ENCODE results near the gene KAT6B.

The KAT6B gene

DNA sequence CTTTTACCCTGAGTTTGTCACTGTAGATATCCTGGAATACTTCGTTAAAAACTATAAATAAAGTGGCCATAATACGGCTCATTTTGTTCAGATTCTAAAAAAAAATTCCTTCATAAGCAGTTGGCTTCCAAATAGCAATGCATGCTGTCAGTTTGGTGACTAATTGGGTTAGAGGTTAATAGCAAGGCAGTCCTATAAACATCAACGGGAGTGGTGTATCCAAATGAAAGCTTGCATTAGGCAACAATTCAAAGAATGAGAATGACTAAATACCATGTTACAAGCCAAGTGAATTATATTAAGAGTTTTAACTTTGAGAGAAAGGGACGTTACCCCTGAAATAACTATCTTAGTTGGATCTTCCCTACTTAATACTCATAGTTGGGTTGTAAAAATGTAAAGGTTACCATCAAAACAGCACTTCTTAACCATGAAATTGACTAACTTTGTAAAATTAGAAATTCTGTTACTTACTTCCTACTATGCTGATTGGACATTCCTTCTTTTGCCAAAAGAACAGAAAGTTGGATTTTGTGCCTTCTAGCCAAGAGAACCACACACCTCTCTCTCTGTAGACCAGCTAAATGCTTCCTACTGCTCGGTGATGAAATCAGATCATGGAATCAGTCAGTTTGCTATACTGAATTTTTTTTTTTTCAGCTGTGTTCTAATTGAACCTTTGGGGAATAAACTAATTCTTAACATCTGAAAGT is 98.0 kb downstream of the KAT6B start:
- DNase-seq = no peak

DNA sequence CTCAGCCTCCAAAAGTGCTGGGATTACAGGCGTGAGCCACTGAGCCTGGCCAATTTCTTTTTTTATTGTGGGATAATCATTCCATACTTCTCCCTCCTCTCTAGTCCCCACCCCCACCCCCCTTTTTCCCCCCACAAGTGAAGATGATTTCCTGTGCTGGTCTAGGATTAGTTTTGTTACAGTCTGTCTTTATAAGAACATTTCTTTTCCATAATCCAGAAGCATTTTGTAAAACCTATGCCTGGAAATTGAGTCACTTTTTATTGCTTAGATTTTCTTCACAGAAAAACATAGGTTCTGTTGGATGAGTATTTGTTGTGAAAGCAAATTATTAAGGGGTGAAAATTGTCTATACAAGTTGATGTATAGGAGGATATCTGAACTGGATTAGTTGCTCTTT is 98.9 kb downstream of the KAT6B start:
- DNase-seq = no peak

DNA sequence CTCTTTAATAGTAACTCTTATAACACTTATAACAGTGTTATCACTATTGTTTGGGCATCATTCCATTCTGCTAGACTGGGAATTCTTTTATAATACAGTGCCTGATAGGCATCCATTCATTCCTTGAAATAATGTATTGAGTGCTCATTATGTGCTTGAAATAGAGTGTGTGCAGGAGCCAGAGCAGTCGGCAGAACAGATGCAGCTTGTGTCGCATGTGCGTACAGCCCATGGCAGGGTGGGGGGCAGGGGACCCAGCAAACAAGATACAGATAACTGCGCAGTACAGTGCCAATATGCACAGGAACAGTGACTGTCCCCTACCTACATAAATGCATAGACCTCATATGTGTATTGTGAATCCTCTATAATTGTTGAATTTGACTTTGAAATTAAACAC is 99.3 kb downstream of the KAT6B start:
- no peak for DNase-seq

DNA sequence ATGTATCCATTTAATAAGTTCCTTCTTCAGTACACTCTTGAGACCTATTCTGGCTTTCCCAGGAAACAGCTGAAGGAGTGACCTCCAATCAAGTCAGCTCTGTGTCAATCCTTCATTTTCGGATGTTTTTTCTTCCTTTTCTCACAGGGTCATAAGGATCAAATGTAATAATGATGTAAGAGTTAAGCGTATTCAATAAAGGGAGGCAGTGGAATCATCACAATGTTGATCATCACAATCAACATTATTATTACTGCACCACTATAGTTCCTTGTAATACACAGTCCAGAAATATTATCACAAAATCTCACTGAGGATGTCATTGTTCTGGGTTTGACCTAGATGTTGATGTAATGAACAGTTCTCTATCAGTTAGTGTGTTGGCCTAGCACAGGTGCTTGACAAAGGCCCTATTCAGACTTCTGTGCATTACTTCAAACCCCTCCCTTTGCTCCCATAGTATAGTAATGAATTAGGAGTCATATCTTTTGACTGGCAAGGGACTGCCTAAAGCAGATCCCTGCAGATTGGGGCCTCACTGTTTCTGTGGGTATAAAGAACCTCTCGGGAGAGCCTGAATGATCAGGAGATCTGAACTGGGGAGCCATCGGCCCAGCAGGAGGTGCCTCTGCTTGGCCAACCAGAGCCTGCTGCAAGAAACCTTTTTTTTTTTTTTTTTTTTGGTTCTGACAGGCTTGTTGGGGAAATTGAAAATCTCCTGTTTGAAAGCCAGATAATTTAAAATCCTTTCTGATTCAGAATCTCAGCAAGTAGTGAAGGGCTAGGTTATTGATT is 100.6 kb downstream of the KAT6B start:
- DNase-seq = no peak

DNA sequence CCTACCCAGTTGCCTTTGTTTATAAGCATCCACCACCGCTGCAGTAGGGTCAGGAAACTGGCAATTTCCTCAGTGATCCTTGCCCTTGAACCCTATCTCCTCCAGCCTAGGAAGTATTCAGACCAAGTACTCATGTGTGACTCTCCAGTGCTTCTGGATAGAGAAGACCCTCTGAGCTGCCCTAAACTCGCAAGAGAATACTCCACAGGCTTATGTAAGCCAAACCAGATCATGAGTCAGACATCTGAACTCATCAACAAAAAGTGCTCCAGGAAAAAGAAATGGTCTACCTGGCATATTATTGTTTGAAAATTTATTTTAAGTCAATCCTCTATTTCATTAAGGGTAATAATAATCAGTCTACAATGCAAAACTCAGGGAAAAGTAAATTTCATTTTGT is 101.3 kb downstream of the KAT6B start:
- no peak for DNase-seq

DNA sequence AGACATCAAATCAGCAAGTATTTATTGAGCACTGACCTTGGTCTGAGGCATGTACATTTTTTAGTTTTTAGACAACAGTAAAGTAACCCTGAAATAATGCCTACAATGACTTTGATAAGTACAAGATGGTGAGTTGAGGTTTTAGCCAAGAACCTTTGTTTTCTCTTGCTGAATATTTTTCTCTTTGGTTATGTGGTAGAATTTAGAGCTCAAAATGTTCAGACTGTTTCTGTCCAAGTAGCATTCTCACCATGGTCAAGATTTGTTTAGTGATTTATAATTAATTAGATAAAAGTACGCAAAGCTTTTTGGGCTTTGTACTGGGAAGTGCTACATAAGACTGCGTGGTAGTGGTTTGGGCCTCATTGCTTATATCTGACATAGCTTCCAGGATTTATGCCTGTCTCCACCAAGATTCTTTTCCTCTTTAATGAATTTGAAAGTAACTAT is 102.4 kb downstream of the KAT6B start:
- DNase-seq = no peak

DNA sequence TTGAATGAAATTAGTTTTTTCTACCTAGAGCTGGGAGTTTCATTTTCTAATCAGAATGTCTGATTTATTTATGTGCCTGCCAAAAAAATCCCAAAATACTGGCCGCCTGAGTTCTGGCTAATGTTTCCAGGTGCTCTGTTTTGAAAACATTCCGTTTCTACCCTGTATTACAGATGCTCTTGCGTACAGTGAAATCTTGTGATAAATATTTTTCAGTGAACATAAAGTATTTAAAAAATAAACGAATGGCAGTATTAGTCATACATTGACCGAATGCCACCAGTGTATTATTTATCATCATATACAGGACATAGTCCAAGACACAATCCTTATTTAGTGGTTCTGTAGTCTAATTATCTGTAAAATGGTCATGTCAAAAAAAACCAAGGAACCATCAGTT is 102.8 kb downstream of the KAT6B start:
- DNase-seq = no peak

DNA sequence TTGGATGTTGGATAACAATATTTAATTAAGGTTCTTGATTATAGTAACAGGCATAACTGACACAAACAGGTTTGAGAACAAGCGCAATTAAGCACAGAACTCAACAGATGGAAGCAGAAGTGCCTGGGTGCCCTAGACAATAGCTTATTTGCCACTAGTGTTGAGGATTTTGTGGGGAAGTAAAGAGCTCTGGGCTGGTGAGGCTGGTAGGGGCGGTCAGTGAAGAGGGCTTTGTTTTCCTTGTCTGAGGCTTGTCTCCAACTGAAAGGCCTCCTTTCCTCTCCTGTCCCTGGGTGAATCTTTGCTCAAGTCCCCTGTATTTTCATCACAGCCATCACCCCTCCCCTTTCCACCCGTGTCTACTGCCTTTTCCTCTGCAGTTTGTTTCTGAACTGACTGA is 104.6 kb downstream of the KAT6B start:
- DNase-seq = no peak

DNA sequence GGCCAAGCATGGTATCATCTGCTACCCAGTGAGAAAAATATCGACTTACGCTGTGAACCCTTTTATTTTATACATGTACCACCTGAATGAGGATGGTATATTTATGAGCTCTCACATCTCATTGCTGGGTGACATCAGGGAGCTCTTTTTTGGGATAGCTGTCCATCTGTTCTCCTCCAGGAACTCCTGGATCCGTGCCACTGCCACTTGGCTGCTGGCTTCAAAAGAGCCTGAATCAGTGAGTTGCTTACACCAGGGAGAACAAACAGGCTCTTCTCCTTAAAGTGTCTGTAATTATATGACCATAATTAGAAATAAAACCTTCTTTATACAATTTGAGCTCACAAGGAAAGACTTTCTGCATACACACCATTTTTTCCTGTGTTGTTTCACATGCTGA is 106.2 kb downstream of the KAT6B start:
- DNase-seq = no peak

DNA sequence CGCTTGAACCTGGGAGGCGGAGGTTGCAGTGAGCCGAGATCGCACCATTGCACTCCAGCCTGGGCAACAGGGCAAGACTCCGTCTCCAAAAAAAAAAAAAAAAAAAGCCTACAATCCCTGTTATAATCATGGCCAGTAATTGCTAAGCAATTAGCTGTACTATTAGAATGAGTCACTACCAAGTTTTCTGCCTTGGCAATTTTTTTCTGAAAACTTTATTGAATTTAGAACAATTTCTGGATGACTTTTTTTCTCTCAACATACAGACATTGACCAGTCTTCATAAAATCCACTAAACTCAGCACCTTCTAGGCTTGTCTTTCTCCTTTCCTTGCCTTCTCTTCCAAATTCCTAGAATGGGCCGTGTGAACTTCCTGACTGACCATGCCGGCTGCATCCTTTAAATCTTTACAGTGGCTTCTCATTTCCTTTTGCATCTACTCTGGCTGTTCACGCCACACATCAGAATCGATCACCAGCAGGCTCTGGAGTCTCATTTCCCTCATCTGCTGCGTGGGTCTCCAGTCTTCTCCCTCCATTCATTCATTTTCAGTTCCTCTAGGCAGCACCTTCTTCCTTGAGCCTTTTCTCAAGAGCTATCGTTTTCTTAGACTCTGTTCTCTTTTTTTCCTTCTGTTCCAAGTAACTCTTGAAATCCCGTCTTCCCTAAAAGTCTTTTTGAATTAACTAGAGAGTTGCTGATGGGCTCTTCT is 107.9 kb downstream of the KAT6B start:
- DNase-seq = no peak

DNA sequence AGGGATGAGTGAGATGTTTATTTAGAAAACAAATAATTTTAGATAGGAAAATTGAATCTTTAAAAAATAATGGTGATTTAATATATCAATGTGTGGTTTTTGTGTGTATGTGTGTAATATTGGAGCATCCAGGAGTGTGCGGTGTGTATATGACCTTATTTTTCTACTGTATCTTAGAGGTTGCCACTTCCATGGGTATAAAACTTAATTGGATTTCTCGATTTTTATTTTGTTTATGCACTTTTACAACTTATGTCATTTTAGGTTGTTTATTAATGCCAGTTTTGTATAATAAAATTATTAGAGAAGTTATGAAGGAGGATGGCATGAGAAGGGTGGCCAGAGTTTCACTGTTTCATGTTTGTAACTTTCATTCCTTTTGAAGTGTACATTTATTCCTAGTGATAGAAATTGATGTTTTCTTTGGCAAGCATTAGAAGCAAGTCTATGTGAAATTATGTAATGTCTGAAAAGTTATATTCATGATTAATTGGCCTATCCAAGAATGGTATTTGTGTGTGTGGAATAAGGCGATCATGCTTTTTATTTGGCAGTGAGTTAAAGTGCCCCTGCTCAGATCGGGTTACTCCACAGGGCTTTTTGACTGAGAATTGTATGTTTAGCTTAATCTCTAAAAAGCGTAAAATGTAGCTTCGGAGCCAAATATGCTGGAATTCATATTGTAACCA is 110.3 kb downstream of the KAT6B start:
- DNase-seq = no peak

DNA sequence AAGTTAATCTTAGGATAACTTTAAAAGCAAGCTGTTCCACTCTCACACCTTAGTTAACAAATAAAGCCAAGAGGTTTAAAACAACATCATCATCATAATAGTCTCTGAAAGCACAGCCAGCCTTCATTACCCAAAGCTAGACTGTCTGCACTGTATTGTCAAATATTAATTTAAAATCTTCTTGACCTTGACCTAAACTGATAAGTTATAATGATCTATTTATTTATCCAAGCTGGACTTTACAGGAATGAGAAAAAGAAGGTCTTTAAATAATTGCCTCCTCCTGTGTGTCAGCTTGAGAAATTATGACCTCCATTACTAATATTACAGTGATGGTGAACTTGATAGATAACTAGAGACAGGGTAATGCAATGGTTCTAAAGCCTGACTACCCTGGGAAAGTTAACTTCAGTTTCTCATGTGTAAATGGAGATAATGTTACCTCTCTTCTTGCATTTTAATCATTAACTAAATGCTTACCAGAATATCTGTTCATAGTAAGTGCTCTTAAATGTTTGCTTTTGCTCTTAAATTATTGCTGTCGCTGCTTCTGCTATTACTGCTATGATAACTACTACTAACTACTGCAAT is 111.0 kb downstream of the KAT6B start:
- DNase-seq = no peak

DNA sequence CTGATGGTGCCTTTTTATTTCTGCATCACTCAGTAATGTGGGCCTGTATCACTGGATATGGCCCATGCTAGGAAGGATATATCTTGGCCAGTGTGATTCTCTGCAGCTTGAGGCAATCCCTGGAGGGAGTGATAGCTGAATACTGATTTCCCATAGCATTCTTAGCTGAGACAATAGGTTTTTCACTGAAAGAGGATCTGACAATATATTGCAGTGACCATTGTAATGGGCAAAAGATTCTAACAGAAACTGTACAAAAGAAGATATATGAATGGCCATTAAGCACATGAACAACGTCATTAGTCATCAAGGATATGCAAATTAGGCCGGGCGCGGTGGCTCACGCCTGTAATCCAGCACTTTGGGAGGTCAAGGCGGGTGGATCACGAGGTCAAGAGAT is 117.8 kb downstream of the KAT6B start:
- no peak for DNase-seq

DNA sequence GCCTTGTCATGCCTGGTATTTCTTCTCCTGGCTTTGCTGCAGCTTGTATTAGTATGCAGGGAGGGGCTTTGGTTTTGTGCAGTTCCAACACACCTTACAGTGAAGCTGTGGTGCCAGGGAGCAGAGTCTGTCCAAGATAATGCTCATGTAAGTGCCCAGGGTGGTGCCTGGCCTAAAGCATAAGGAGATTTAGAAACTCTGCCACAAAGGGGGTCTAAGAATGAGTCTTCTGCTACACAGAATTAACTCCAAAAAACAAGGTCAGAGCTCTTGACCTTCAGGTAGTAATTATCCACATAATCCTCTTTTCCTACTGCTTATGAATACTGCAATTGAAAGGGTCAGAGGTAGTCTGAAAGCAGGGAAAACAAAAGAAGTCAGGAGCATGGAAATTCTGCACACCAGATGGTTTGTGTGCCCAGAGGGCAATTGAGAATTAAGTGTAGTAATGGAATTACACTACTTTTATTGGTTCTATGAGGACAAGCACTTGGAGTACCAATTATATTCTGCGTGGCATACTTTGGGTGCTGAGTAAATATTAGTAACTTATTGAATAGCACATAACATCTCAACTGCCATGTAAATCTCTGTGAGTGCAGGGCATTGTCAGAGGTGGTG is 121.5 kb downstream of the KAT6B start:
- DNase-seq = no peak

DNA sequence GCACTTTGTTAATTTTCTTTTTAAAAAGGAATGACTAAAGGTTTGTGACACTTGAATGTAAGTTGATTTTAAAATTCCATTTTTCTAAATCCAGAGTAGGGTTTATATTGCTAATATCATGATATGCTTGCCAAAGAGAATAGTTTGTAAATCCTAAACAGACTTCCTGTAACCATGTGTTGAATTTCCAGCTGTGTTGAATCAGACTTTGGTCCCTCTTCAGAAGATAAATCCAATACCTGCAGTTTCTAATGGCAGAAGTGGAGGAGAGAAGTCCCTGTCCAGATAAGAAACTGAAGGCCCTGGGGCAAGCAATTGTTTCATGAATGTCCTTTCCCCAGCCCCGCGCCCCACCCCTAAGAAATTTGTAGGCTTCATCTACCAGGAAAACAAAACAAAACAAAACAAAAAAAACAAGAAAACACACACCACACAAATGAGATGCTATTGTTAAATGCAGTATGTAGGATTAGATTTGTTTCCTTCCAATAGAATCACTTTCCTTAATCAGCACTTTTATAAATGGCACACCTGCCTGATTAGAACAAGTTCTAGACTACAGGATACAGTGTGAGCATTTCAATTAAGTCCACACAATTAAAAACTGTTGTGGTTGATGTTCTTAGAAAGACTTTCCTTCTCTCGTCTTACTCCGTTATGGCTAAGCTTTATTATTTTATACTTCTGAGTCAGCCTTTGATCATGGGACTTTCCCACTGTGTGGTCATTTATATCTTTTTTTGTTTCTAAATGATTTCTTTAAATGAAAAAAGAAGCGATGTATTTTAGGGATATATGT is 122.8 kb downstream of the KAT6B start:
- peak in 1 of 5 experiments; percentile 17 for DNase-seq

DNA sequence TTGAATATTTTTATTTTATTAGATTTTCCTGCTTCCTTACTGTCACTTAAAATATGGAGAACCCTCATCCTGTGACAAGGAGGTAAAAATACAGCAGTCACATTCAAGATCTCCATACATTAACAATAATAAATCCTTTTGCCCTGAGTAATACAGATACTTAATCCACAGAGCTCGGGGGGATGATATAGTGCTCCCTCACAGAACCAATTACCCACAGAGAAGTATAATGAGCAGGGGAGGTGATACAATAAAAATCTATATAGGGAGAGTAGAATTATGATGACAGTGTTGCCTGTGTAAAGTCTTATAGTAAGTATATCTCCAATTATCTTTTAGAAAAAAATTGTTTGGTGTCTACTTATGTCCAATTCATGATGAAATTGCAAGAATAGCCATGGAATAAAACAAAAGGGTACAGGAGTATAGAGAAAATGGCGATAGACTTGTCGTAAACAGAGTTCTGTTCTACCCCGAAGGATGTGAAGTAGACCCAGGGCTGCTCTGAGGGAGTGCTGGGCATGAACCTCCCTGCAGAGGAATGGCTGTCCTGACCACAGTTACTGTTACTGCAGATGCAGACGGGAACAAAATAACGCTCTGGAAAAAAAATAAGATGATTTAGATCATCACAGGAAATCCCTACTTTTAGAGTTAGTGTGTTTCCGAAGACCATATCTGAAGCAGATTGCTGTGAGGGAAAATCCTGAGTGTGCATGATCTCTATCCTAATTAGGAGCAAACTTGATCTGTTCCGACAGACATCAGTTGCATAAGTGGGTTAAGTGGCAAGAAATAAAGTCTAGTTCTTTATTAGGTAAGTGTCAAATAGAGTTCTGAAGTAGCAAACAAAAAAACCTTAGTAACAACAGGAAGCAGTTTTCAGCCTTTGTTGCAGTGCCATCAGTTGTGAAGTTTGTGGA is 123.7 kb downstream of the KAT6B start:
- no peak for DNase-seq

DNA sequence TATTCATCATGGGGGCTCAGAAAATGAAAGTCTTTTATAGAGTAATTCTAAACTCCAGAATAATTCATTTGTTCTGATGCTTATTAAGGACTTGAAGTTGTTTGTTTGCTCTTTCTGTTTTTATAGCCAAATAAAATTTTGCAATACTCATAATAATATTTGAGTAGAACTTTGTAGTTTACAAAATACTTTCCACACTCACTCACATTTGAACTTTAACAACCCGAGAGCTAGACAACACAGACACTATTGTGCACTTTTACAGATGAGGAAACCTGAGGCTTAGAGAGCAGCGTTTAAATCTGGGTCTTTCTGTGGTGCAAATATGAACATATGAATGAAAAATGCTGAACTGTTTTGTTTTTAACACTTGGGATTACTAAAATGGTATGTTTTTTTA is 126.8 kb downstream of the KAT6B start:
- DNase-seq = no peak

DNA sequence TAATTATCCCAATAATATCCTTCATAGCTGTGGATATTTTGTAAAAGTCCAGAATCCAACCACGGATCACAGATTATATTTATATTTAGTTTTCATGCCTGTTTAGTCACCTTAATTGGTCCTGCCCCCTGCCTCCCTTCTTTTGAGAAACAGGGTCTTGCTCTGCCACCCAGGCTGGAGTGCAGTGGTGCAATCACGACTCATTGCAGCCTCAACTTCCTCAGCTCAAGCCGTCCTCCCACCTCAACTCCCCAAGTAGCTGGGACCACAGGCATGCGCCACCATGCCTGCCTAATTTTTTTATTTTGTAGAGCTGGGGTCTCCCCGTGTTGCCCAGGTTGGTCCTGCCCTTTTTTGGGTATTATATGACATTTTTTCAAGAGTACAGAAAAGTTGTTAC is 129.4 kb downstream of the KAT6B start:
- no peak for DNase-seq

DNA sequence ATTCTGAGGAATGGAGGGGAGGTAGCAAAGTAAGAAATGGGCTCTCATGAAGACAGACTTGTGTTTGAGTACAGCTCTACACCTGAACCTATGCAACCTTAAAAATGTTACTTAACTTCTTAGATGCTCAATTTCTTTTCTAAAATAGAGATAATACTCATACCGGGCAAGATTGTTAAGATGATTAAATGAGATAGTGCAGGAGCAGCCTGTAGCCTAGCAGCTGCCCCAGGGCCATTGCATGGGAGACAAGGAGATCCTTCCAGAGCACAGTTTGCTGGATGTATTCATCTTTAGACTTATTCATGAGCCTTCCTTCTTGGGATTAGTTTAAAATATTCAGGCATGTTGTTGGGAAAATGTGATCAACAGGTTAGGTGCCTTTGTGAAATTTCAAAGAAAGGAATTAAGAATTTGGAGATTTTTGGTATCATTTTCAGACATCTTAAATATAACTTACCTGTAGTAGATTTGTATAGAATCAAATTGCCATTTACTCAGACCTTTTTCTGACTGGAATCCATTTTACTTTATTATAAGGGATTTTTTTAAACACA is 130.2 kb downstream of the KAT6B start:
- no peak for DNase-seq
